NCI-H1092 treated with DMSO at 0.1 percent for 48 hours (cell line): ENCODE measurements around the gene TMEM30B.

Experiments used
- DNase-seq: peaks from one replicate; lab custom pipeline; 2025; lab: John Stamatoyannopoulos, UW

Gene TMEM30B

DNA sequence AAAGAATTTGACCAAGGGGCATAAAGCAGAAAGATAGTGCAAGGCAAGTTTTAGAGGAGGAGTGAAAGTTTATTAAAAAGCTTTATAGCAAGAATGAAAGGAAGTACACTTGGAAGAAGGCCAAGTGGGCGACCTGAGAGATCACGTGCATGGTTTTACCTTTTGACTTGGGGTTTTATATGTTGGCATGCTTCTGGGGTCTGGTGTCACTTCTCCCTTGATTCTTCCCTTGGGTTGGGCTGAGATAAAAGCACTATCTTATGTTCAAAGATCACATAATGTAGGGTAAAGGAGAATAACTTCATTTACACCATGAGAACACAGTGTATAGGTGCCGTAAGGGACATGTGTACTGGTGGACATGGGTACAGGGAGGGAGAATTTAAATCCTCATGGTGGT lies 17.7 kb upstream of the TMEM30B start:
- no peak for DNase-seq

- DNase-seq: no peak
These were observed 16.4 kb upstream of the TMEM30B start for GRCh38 chr14:61297581-61297980.

DNA sequence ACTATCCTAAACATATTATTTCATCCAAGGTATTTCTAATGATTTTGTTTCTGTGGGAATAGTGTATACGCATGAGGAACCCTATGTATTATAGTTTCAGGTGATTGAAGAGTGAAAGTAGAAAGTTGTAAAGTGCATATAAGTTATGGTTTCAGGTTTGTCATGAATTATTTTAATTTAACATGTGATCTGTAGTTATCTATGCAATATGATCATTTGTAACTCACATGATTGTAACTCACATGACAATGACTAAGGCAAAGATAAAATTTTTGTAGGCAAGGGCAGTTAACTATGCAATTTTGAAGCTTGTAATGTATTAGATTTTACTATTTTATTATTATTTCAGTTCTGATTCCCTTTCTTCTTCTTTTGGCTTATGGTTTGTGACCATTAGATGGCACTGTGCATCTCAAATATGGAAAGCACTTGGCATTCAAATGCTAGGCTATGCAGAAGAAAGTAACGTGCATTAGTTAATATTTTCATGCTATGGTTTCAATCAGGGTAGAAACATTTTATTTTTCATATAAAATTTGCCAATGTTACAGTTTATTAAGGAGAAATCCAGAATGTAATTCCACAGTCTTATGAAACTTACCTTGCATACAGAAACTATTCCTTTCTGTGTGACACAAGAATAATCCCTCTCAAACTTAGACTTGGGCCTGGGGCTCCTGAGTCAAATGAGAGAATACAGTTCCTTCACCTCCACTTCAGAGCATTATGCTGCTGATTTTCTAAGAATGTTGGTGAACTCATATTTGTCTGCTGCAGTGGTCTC lies 15.8 kb upstream of the TMEM30B start:
- peak; percentile 58 for DNase-seq

GRCh38 chr14:61296151-61296550 lies 15.0 kb upstream of the TMEM30B start:
- DNase-seq: no peak

DNA sequence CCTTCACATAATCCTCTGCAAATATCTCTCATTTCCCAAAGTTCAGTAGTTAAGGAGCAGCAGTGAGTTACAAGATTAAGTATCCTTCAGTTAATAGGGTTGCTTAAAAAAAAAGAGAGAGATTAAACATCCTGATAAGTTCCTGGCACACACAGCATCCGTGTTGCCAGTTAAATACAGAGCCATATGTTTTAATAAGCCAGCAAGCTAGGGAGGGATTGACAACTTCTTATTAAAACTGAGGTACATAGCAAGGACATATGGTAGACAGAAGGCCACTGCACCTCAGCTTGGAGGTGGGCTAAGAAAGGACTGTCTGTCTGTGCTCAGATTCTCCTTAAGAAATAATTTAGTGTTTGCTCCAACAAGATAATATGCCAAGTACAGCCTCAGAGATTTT lies 9.6 kb upstream of the TMEM30B start:
- no peak for DNase-seq

GRCh38 chr14:61288720-61289119 lies 7.6 kb upstream of the TMEM30B start:
- DNase-seq: no peak

- DNase-seq: no peak
These were observed 7.1 kb upstream of the TMEM30B start for GRCh38 chr14:61288228-61288627.

DNA sequence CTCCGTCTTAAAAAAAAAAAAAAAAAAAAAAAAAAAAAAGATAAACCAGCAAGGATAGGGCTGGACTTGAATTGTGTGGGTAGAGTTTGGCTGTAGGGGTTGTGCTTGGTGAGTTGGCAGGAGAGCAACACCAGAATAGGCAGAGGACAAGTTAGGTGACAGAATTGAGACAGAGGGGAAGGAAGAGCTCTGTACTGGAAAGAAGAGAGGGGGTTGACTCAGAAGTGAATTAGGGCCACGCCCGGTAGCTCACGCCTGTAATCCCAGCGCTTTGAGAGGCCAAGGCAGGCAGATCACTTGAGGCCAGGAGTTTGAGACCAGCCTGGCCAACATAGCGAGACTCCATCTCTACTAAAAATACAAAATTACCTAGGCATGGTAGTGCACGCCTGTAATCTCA lies 6.1 kb upstream of the TMEM30B start:
- no peak for DNase-seq

DNA sequence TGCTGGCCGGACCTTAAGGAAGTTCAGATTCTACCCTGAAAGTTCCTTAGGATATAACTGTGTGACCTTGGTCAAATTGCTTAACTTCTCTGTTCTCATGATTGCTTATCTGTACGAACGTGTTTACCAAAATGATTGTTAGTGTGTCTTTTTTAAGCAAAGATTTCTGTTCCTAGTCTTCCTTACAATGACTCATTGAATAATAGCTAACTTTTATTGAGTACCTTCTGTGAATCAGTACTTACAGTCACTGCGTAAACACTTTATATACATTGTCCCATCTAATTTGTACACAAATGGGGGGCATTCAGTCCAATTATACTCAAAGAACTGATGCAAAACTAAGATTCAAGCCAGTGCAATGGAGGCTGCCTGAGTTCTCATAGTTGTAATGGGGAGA lies 4.2 kb upstream of the TMEM30B start:
- no peak for DNase-seq

DNA sequence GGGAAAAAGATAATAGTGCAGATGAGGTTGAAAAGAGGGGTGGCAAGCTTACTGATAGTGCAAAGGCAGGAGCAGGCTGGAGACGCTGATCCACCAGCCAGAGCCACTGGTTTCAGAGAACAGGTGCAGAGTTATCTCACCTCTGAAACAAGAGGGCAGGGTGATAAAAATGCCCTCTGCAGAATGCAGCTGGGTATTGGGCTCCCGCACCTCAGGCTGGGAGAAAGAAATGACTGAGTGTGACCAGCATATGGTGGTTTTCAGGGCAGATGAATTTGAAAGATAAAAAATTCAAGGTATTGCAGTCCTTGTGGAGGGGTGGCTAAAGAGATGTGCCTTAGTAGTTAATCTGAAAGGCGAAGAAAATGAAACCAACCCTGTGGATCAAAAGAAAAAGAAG lies 2.9 kb upstream of the TMEM30B start:
- no peak for DNase-seq

GRCh38 chr14:61282746-61283145 lies 1.6 kb upstream of the TMEM30B start:
- DNase-seq: no peak

DNA sequence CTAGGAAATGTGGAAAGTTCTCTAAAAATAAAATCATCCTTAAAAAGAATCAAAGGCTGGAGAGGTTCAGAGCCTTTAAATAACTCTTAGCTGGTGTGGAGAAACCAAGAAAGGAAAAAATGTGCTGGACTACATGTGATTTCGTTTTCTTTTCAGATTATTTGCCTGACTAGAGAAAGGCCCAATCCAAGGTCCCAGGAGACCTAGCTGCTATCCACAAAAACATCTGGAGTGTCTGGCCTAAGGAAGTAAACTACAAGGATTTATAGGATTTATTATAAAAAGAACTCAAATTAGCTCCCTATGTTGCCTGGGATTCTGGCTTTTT lies 774 bp upstream of the TMEM30B start:
- DNase-seq: no peak

GRCh38 chr14:61280526-61281185 lies 482 bp downstream of the TMEM30B start:
- DNase-seq: peak; percentile 82

DNA sequence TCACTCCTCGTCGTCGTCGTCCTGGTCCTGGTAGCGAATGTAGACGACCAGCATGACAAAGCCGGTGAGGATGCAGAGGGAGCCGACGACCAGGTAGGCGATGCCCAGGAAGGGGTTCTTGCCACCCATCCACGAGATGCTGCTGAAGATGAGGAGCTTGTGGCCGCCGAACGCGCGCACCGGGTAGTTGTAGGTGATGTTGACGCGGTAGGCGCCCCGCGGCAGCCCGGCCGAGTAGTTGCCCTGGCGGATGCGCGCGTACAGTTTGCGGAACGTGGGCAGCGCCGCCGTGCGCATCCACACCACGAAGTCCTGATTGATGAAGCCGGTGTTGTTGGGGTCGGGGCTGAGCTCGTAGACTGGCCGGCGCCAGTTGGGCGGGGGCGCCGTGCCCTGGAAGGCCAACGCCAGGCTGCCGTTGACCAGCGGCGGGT lies 1.0 kb downstream of the TMEM30B start:
- no peak for DNase-seq

GRCh38 chr14:61279082-61279481 lies 2.1 kb downstream of the TMEM30B start:
- no peak for DNase-seq

- DNase-seq: no peak
These were observed 3.4 kb downstream of the TMEM30B start for GRCh38 chr14:61277784-61278183.

- no peak for DNase-seq
These were observed 3.9 kb downstream of the TMEM30B start for GRCh38 chr14:61277232-61277631.

DNA sequence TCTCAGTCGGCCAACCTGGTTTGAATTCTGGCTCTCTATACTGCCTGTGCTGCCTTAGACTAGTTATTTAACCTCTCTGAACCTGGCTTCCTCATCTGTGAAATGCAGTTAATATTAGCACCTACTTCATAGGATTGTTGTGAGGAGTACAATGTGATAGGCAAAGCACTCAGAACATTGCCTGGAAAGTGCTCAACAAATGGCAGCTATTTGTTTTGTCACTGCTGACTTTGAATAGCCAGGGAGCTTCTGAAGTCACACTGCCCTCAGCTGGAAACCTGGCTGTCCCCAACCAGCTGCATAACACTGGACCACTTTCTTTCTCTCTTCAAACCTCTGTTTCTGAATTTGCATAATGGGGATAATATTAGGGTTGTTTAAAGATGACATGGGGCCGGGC lies 9.6 kb downstream of the TMEM30B start:
- no peak for DNase-seq

- DNase-seq: no peak
These were observed 10.4 kb downstream of the TMEM30B start for GRCh38 chr14:61270714-61271113.

DNA sequence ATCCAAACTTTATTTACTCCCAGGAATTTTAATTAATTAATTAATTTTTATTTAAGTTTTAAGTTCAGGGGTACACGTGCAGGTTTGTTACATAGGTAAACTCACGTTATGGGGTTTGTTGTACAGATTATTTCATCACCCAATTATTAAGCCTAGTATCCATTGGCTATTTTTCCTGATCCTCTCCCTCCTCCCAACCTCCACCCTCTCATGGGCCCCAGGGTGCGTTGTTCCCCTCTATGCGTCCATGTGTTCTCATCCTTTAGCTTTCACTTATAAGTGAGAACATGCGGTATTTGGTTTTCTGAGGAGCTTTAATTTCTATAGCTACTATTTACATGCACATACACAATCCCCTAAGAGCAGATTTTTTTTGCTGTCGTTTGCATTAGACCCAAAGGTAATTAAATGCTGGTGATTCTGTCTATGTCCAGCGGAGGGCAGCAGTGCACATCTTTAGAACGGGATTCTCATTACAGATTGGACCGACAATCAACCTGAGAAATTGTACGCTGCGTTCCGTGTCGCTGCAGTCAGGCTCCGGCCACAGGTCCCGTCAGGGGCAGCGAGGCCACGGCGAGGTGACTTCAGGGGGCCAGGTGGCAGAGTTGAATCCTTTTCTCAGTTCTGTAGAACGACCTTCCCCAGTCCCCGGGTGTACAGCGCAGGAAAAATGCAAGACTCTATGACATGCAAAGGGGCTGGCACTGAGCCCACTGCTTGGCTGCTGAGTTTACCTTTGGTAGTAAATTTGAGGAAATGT lies 11.6 kb downstream of the TMEM30B start:
- DNase-seq: peak; percentile 91

DNA sequence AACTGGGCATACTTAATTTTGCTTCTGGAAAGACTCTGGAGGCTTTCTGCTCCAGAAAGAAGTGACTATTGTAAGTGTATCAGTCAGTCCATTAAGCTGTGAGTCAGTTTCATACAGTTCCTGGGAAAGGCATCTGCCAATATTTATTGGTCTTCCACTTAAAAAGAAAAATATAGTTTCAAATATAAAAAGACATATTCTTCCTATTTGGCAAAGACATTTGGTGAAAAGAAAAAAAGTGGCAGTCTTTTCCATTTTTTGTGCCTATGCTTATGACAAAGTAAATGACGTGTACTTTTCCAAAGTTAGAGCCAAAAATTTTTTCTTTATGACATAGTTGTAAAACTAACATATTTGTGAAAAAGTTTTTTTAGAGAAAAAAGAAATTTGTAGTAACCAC lies 12.3 kb downstream of the TMEM30B start:
- DNase-seq: no peak

- no peak for DNase-seq
These were observed 14.0 kb downstream of the TMEM30B start for GRCh38 chr14:61266891-61267740.
